ENCODE results near the gene STAB1.

GRCh38 chr3:52502001-52502400 lies 6.9 kb downstream of the STAB1 start:
- TF ChIP-seq CTCF (IDR thresholded peaks at IDR 0.05; ENCODE audit: borderline replicate concordance, extremely low read depth, low read length, poor library complexity, severe bottlenecking) = no peak
- no peak for TF ChIP-seq EZH2 (IDR thresholded peaks at IDR 0.05; ENCODE audit: borderline replicate concordance, low read depth, low read length, severe bottlenecking)
